GM11168 (cell line): ENCODE data around the gene EARS2.
"Not testable (repeated sequence)": the region's sequence is repeated elsewhere in the genome, so short reads cannot be mapped to it uniquely, and the experiment has no call there.

ENCODE experiments used
- in situ Hi-C: fragments of 300-500 bp; cut with MboI; formaldehyde crosslinking; loops from one replicate; pipeline ENCODE4 v1.12.0; 2022; ENCODE audit warnings: low sequenced_read_pairs; ENCODE audit not compliant: unreplicated experiment

EARS2 gene

GRCh38 chr16:23530062-23530461 is 27.1 kb downstream of the EARS2 start:
- in situ Hi-C loops, result no loop called here

GRCh38 chr16:23528644-23529310 is 28.4 kb downstream of the EARS2 start:
- in situ Hi-C loops, result no loop called here

- in situ Hi-C loops, result no loop called here
These were observed 29.0 kb downstream of the EARS2 start for GRCh38 chr16:23527961-23528643.

GRCh38 chr16:23524886-23525285 is 32.3 kb downstream of the EARS2 start:
- in situ Hi-C loops, result no loop called here

- in situ Hi-C loops, result no loop called here
These were observed 33.2 kb downstream of the EARS2 start for GRCh38 chr16:23523876-23524385.

GRCh38 chr16:23523321-23523720 is 33.8 kb downstream of the EARS2 start:
- in situ Hi-C loops, result no loop called here

GRCh38 chr16:23521965-23522364 is 35.2 kb downstream of the EARS2 start:
- in situ Hi-C loops, result no loop called here

GRCh38 chr16:23521037-23521743 is 36.0 kb downstream of the EARS2 start:
- in situ Hi-C loops, result no loop called here

GRCh38 chr16:23520500-23520899 is 36.6 kb downstream of the EARS2 start:
- in situ Hi-C loops, result no loop called here

GRCh38 chr16:23519282-23519681 is 37.9 kb downstream of the EARS2 start:
- in situ Hi-C loops, result no loop called here

GRCh38 chr16:23518435-23518891 is 38.7 kb downstream of the EARS2 start:
- in situ Hi-C loops, result no loop called here

- in situ Hi-C loops, result no loop called here
These were observed 40.6 kb downstream of the EARS2 start for GRCh38 chr16:23516366-23517137.

- in situ Hi-C loops, result no loop called here
These were observed 41.3 kb downstream of the EARS2 start for GRCh38 chr16:23515881-23516280.

- in situ Hi-C loops, result no loop called here
These were observed 42.6 kb downstream of the EARS2 start for GRCh38 chr16:23514381-23515152.

GRCh38 chr16:23512168-23512695 is 44.9 kb downstream of the EARS2 start:
- in situ Hi-C loops, result no loop called here

GRCh38 chr16:23511731-23512130 is 45.4 kb downstream of the EARS2 start:
- in situ Hi-C loops, result no loop called here

GRCh38 chr16:23510915-23511270 is 46.3 kb downstream of the EARS2 start:
- in situ Hi-C loops, result not testable (repeated sequence)

GRCh38 chr16:23510164-23510914 is 46.8 kb downstream of the EARS2 start, which contains the start of gene GGA2:
Gene GGA2 (minus strand): TSS chr16:23510494. CDS start chr16:23510411, 83 bp downstream.
- in situ Hi-C loops, result no loop called here

GRCh38 chr16:23509782-23510163 is 47.4 kb downstream of the EARS2 start:
- in situ Hi-C loops, result no loop called here
